Measurements from ENCODE around the gene WNT9A. TPM values are rescaled to one million over a fixed set of nuclear protein-coding genes. Genes with fewer than 3 reads are reported as not detected.

WNT9A gene
- total RNA-seq, 2 donors from 2014 or later = 1.2 to 1.7 TPM

- no peaks in the 10 kb centered on the region for H3K9me3 ChIP-seq (ENCODE audit: control insufficient read depth, low read length)
- TF ChIP-seq CTCF (conservative IDR thresholded peaks at IDR 0.05) = no peak
- no peak overlapping the region for H3K27ac ChIP-seq (ENCODE audit: low read depth, low read length)
- Mint-ChIP-seq H3K4me3 (no peak overlapping the region), H3K36me3 (ENCODE audit: low read depth) (no peaks in the 10 kb centered on the region), H3K27me3 (ENCODE audit: insufficient read depth) (no peaks in the 10 kb centered on the region), H3K9me3 (no peaks in the 10 kb centered on the region), H3K4me1 (no peaks in the 10 kb centered on the region), H3K27ac (no peak overlapping the region)
- 91 to 96% methylated on average over 2 to 10 of the region's 10 CpGs for WGBS, 2 experiments (ENCODE audit: insufficient coverage in 1 of 2, insufficient read length in 1 of 2)
- no peaks in the 10 kb centered on the region for H3K27me3 ChIP-seq (ENCODE audit: control insufficient read depth, insufficient read depth, low read length, poor library complexity, severe bottlenecking)
- no peak overlapping the region for H3K9ac ChIP-seq (ENCODE audit: extremely low read depth, low read length, poor library complexity, severe bottlenecking)
- no peaks in the 10 kb centered on the region for H3K36me3 ChIP-seq (ENCODE audit: control insufficient read depth, insufficient read depth, low read length)
- DNase-seq = peak; percentile 27
- no peak overlapping the region for H3K4me3 ChIP-seq (ENCODE audit: low read length)
- no peaks in the 10 kb centered on the region for H3K4me1 ChIP-seq (ENCODE audit: control insufficient read depth, insufficient read depth, low read length)
These were observed 9.5 kb downstream of the WNT9A start for GRCh38 chr1:227938276-227938675.

GRCh38 chr1:227937838-227938145, 9.9 kb downstream of the WNT9A start:
- no peaks in the 10 kb centered on the region for H3K27me3 ChIP-seq (ENCODE audit: control insufficient read depth, insufficient read depth, low read length, poor library complexity, severe bottlenecking)
- no peaks in the 10 kb centered on the region for H3K9me3 ChIP-seq (ENCODE audit: control insufficient read depth, low read length)
- no peak overlapping the region for H3K4me3 ChIP-seq (ENCODE audit: low read length)
- Mint-ChIP-seq H3K27ac (no peak overlapping the region), H3K9me3 (no peaks in the 10 kb centered on the region), H3K4me1 (no peaks in the 10 kb centered on the region), H3K27me3 (ENCODE audit: insufficient read depth) (no peaks in the 10 kb centered on the region), H3K36me3 (ENCODE audit: low read depth) (no peaks in the 10 kb centered on the region), H3K4me3 (no peak overlapping the region)
- H3K27ac ChIP-seq (ENCODE audit: low read depth, low read length) = no peak overlapping the region
- no peak for DNase-seq
- no peaks in the 10 kb centered on the region for H3K36me3 ChIP-seq (ENCODE audit: control insufficient read depth, insufficient read depth, low read length)
- 87 to 100% methylated on average over 4 to 7 of the region's 7 CpGs for WGBS, 2 experiments (ENCODE audit: insufficient coverage in 1 of 2, insufficient read length in 1 of 2)
- H3K4me1 ChIP-seq (ENCODE audit: control insufficient read depth, insufficient read depth, low read length) = no peaks in the 10 kb centered on the region
- H3K9ac ChIP-seq (ENCODE audit: extremely low read depth, low read length, poor library complexity, severe bottlenecking) = no peak overlapping the region
- no peak for TF ChIP-seq CTCF (conservative IDR thresholded peaks at IDR 0.05)

GRCh38 chr1:227937031-227937837, 10.5 kb downstream of the WNT9A start:
- Mint-ChIP-seq H3K36me3 (ENCODE audit: low read depth) (no peaks in the 10 kb centered on the region), H3K9me3 (no peaks in the 10 kb centered on the region), H3K27me3 (ENCODE audit: insufficient read depth) (no peaks in the 10 kb centered on the region), H3K4me1 (no peaks in the 10 kb centered on the region), H3K27ac (no peak overlapping the region), H3K4me3 (no peak overlapping the region)
- Histone ChIP-seq H3K4me3 (ENCODE audit: low read length) (no peak overlapping the region), H3K27ac (ENCODE audit: low read depth, low read length) (no peak overlapping the region), H3K36me3 (ENCODE audit: control insufficient read depth, insufficient read depth, low read length) (no peaks in the 10 kb centered on the region), H3K4me1 (ENCODE audit: control insufficient read depth, insufficient read depth, low read length) (no peaks in the 10 kb centered on the region), H3K27me3 (ENCODE audit: control insufficient read depth, insufficient read depth, low read length, poor library complexity, severe bottlenecking) (no peaks in the 10 kb centered on the region), H3K9ac (ENCODE audit: extremely low read depth, low read length, poor library complexity, severe bottlenecking) (no peak overlapping the region), H3K9me3 (ENCODE audit: control insufficient read depth, low read length) (no peaks in the 10 kb centered on the region)
- peak; percentile 34 for DNase-seq
- TF ChIP-seq CTCF (conservative IDR thresholded peaks at IDR 0.05) = no peak
- WGBS, 2 experiments (ENCODE audit: insufficient coverage in 1 of 2, insufficient read length in 1 of 2) = 91 to 93% methylated on average over 12 to 20 of the region's 20 CpGs

Measured in endodermal cell (in vitro differentiated cells).